KG1 (cell line): Measurements from ENCODE around the gene NFIL3.

ENCODE experiments used
- DNase-seq: peaks from one replicate; lab custom pipeline; 2025; lab: John Stamatoyannopoulos, UW

The NFIL3 gene

DNA sequence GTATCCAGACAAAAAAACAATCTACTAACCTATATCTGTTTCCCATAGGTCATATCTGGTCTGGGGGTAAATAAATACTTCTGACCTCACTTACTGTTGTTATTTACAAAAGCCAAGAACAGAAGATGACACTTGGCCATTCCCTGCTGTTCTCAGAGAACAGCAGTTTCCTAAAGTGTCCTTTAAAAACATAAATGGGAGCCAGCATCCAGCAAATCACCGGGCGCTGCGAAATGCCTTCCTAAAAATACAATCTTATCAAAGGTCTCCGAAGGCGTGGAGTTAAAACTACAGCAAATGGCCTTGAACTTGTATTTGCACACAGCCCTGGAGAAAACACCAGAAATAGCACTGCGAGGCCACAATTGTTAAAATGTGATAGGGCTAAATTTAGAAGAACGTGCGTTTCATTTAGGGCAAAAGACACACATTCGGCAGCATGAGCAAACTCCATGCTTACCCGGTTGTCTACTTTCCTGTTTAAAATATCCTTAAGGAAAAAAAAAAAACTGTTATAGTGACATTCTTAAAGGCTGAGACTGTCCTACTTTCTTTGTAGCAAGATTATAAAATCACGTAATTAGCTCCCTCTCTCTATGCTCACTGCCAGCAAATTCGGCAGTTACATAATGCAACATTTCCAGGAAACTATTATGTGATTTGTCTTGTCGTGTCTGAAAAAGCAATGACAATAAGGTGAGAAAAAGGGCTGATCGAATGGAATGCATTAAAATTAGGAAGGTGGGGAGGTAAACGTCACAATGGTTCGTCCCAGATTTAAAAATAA lies 1.5 kb downstream of the NFIL3 start:
- no peak for DNase-seq

DNA sequence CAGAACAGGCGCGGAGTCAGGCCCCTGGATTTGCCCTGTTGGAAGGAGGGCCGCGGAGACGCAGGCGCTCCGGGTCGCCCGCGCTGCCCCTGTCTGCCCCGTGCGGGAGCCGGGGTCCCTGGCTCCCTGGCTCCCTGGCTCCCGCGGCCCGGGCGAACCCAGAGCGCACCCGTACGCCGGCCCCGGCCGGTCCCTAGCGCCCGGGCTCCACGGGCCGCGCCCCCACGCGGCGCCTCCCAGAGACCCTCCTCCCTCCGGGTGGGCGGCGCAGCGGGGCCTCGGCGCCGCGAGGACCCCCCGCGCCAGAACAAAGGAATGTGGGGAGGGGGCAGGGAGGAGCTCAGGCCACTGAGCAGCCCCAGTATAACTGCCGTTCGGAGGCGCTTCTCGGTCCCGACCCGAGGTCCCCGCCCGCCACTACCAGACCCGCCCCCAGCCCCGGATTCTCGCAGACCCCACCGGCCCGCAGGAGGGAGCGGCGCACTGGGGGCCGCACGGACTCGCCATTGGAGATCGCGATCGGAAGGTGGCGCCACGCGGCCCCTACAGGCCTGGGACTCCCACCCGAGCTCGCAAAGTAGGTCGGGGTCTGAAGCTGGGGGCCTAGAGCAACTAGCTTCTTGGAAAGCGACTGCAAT lies 2.4 kb downstream of the NFIL3 start:
- no peak for DNase-seq

DNA sequence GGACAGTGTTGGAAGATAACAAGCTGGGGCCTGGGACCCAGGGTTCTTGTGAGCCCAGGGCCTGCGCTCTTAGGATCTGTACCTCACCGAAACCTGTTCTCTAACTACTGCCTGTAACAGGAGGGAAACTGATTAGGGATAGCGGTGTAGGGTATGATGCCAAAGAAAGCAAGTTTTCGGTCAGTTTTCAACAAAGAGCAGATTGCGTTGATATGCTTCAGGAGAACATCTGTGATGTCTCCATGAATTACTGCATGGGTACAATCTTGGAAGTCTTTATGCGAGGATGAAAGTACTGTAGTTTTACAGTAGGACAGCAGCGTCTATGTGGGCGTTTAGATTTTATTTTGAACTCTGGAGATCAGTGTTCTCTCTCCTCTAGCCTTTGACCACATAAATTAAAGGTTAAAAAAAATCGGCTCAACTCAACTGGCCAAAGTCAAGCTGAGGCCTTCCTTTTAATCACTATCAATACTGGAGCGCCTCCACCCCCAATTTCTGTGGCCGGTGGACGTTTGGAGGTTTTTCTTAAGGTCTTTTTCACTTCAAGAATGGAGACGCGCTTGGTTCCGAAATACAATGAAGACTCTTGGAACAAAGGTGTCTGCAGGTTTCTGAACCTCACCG lies 3.0 kb downstream of the NFIL3 start:
- DNase-seq: no peak

DNA sequence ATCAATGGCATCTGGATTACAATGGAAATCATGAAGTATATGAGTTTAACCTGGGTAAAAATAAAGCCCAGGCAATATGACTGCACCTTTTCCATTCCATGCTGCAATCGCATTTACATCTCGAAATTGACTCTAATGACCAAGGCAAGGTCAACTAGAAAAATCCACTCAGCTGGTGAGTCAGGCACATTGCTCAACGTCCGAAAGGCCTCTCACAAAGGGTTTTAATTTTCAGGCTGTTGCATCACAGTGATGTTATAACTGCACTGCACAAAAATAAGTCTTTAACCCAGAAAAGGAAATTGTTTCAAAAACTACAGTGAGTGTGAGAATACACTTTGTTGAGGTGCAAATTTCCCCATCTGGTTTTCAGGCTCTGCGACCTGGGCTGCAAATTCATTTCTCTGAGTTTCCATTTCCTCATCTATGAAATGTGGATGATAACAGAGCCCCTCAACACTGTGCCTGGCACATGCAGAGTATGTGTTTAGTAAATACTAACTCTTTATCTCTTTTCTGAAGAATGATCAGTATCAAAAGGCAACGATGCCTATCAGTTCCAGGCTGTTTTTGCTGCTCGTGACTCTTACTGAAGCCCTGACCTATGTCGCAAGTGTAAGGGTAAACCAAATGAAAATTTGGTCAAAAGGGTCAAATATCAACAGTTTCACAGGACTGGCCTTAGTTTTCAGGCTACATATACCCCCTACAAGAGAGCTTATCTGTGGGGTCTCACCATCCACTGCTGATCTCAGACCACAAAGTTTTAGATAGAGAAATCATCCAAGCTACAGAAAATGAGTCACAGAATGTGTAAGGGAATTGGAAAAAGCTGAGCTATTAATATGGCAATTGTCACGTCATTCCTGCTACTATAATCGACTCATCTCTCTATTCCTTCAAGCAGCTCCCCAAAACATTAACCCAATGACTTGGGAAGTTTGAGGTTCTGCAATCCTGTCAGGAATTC lies 4.1 kb downstream of the NFIL3 start:
- no peak for DNase-seq

GRCh38 chr9:91418215-91418610 lies 5.4 kb downstream of the NFIL3 start:
- no peak for DNase-seq

DNA sequence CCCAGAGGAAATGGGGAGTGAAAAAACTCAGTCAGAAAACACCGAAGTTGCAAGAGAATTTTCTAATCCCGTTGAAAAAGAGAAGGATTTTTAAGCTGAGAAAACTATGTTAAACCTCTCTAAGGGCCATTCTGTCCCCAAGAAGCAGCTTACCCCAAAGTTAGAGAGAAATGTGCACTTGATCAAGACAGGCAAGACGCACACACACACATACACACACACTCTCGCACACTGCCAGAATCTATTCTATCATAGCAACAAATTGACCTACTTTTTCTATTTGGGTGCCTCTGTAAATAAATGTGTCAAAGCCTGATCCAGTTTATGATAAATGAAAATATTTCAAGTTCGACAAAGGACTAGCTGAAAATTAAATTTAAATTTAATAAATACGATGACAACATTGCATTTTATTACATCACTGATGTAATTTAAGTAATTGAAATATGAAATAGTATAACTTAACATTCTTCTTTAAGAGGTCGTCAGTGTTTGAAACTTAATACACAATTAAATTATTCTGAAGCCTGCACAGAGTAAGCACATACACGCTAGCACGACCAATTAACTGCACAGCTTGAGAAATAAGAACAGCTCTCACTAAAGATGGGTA lies 5.9 kb downstream of the NFIL3 start:
- DNase-seq: no peak

DNA sequence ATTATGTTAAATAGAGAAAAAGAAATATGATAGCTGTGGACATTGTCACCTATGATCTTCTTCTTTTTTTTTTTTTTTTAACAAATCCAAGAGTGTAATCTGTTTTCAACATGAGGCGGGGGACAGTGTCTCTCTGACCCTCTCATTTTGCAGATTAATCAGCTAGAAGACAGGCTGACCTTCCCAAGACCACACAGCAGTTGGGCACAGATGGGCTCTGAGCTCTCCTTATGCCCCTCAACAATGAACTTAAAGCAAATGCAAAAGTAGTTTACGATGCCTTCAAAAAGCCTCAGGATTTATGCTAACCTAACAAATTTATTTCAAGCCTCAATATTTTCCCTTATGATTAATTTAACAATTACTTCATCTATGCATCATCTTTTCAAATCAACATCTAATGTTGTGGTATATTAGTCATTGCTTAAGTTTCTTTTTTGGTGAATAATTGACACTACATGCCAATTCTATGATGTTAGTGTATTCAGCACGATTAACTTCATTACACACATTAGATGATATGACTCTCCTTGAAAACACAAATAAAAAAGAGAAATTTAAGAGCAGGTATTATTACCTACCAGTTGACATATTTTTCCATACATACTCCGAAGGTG lies 7.4 kb downstream of the NFIL3 start:
- no peak for DNase-seq

DNA sequence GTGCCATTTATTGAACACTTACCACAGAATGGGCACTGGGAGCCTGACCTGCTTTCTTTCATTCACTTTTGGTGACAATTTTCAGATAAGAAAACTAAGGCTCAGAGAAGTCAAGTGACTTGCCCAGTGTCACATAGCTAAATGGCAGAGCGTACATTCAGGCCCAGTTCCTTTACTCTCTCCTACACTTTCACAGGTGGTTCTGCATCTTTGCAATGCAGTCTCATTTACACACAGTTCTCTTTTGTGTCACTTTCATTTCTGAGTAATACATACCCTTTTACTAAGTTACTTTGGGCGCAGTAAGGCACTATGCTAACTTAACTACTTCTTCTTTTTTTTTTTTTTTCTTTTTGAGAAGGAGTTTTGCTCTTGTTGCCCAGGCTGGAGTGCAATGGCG lies 8.3 kb downstream of the NFIL3 start:
- DNase-seq: no peak

GRCh38 chr9:91412941-91413340 lies 10.7 kb downstream of the NFIL3 start:
- no peak for DNase-seq

DNA sequence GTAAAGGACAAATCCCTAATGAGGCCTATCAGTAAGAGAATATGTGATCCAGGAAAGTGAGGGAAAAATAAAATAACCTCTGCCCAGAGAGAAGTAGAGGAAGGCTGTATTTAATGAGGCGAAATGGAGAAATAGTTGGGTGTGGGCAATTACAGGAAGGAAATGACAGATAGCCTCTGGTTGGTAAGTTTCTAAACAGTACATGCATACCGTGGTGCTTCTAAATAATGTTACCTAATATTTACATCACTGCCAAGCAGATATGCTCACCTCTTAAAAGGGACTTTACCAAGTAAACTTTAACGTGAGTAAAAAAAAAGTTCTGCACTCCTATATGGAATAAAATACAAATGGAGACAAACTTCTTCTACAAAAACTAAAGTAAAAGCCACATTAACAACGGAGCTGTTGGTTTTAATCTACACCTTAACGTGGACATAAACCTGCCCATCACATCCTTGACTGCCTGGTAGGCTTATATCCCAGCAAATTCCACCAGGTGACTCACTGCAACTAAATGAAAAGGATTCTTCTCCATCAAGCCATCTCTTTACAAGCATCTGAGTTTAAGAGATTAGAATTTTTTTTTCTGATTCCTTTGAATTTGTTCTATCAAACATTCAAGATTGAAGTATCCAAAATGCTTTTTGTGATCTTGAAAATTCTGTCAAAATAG lies 12.4 kb downstream of the NFIL3 start:
- DNase-seq: no peak

GRCh38 chr9:91410161-91410560 lies 13.5 kb downstream of the NFIL3 start:
- DNase-seq: no peak

- no peak for DNase-seq
These were observed 15.2 kb downstream of the NFIL3 start for GRCh38 chr9:91408475-91408874.

DNA sequence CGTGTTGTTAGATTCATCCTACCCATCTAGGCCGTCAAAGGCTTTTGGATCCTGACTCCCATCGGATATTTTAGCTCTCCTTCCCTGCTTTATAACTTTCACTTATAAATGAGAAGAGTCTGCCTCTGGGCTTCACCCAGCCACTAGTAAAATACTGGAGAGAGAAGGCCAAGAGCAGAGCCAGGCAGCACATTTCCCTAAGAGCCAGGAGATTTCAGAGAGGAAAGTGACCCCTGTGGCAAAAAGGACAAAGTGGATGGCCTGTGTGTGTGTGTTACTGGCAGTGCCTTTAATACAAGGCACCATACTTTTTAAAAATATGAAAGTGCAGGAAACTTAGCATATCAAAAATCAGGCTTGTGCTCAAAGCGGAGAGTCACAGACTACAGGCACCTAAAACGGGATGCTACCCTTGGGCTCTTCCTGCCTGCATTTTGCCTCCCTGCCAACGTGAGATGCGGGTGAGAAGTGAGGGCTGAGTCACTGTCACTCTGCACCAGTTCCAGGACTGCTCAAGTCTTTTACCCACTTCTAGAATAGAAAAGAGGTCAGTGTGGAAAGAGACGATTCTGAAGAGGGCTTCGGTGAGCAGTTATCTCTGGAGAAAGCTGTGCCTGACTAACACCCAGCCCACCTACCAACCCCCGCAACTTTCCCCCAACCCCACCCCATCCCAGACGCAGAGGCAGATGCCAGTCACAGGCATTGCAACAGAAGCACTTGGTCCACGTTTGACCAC lies 15.9 kb downstream of the NFIL3 start:
- DNase-seq: no peak

- no peak for DNase-seq
These were observed 18.1 kb downstream of the NFIL3 start for GRCh38 chr9:91405343-91406077.

DNA sequence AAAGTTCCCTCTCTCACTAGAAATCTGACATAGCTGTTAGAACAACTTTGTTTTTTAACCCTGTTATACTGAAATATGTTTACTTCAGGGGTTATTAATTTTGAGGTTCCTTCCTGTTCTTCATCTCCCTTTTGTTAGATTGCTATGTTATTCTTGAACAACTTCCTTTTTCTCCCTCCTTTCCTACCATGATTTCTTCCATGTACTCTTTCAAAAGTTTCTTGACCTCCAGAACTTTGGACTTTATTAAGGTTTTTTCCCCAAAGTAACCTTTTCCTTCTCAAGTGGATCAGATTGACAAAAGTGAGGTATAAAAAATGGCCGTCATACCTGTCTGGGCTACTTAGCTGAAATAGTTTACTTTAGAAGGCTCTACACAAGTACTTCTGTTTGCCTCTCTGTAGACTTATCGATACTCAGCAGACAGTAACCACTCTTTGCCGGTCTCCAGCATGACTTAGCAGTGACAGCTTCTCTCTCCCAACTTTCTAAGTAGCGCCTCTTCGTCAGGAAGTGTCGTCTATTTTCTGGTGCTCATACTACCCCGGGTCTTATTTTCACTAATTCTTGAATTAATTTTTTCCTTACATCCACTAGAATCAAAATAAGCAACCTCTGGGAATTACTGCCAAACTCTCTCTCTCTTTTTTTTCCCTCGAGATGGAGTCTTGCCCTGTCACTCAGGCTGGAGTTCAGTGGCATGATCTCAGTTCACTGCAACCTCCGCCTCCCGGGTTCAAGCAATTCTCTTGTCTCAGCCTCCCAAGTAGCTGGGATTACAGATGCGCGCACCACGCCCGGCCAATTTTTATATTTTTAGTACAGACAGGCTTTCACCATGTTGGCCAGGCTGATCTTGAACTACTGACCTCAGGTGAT lies 19.7 kb downstream of the NFIL3 start:
- DNase-seq: no peak

DNA sequence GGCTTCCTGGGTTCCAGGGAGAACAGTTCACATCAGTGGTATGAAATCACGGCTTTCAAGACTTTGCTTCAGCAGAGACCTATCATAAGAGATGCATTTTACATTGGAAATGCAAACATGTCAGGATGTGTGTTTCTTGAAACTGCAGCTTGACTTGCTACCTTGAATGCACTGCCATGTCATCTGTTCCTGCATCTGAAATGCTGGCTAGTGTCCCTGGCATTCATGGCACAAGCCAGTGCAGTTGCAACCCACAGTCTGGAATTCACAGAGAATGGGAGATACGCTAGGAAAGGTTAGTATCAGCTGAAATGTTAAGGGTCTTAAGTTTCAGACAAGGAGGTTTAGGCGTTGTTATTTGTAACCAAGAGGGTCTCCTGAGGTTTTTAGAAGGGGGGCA lies 24.7 kb downstream of the NFIL3 start:
- no peak for DNase-seq

DNA sequence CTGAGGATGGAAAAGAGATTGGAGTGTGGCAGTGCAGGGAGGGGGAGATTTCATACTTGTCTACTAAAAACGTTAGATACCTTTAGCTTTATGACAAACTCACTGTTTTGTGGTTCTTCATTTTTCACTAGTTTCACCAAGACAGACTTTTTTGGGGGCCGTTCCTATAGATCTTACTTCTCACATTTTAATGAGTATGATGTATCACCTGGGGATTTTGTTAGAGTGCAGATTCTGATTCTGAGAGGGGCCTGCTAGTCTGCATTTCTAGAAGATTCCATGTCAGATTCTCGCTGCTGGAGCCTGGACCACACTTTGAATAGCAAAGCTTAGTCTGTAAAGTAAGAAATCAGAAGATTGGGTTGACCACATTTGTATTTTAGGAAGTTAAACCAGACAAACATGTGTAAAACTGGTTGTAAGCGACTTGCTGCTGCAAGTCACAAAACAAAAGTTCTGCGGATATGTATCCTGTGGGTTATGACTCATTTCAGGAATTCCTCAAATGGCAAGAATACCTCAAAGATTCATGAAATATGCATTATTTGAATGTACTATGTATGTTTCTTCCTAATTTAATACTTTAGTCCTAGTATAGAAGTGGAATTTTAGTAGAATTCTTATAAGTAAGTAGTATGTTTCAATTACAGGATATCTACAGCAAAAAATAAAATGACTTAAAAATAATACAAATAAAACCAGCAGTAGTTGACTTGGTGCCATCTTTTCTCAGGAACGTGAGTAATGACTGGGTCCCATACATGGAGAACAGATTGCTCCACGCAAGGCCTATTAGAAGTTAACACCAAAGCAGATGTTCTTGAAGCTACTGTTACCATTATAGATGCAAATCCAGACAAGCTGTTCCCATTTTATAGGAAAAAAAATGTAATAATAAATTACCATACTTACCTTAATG lies 27.8 kb downstream of the NFIL3 start:
- DNase-seq: no peak
